GM18526 (cell line): ENCODE measurements around the gene MRAP.

ENCODE experiments used
- POLR2A ChIP-seq: IDR thresholded peaks from 3 replicates; pipeline ENCODE4 v1.6.1; 2011; ENCODE audit not compliant: insufficient read length; ENCODE audit errors: extremely low read depth

MRAP gene

GRCh38 chr21:32298658-32299081 lies at the start of gene MRAP:
Gene MRAP, plus strand, starts transcription at chr21:32298855. Its CDS starts 117 bp downstream, at chr21:32298972.
- TF ChIP-seq POLR2A, result no peak

DNA sequence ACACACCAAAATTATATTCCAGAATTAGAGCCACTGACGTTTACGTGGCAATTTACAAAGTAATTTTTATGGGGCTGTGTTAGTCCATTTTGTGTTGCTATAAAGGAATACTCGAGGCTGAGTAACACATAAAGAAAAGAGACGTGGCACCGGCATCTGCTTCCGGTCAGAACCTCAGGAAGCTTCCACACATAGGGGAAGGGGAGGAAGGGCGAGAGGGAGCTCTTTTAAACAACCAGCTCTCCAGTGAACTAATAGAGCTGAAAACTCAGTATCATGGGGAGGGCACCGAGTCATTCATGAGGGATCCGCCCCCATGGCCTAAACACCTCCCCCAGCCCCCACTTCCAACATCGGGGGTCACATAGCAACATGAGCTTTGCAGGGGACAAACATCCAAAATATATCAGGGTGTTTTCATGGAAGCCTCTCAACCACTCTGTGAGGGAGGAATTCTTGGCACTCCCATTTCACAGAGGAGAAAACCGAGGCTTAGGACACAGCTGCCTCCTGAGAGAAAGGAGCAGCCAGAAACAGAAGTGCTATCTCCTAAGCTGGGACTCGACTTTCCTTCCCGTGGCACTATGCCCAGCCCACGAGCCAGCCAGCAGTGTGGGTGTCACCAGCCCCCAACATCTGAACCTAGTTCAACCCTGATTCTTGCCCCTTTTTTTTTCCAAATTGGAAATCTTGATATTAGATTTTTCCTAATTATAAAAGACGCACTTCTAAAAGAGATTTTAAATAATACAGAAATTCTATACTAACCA lies 49.0 kb upstream of the MRAP start:
- TF ChIP-seq POLR2A, result no peak

DNA sequence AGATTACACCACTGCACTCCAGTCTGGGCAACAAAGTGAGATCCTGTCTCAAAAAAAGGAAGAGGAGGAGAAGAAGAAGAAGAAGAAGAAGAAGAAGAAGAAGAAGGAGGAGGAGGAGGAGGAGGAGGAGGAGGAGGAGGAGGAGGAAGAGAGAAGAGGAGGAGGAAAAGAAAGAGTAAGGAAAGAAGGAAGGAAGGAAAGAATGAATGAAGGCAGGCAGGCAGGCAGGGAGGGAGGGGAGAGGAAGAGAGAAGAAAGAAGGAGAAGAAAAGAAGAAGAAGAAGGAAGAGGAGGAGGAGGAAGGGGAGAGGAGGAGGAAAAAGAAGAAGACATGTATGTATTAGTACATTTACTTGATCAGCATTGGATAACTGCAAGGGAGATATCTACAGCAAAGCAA lies 46.5 kb upstream of the MRAP start:
- TF ChIP-seq POLR2A, result no peak

DNA sequence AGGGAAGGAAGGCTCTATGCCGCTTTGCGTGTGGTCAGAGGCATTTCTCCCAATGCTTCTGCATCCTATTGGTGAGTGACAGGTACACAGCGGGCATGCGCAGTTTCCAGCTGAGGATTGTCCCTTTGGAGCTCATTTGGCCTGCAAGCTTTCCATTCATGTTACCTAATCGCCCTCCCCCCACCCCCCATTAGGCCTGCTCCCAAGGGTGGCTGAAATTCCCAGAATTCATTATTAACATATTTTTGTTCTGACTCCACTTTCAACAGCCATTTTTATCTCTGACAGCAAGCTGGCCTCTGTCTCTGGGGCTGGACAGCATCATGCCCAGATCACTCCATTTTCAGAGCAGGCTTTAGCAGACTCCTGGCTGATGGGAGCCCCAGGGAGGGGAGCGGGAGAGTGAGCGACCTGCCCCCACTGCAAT lies 45.4 kb upstream of the MRAP start:
- no peak for TF ChIP-seq POLR2A

DNA sequence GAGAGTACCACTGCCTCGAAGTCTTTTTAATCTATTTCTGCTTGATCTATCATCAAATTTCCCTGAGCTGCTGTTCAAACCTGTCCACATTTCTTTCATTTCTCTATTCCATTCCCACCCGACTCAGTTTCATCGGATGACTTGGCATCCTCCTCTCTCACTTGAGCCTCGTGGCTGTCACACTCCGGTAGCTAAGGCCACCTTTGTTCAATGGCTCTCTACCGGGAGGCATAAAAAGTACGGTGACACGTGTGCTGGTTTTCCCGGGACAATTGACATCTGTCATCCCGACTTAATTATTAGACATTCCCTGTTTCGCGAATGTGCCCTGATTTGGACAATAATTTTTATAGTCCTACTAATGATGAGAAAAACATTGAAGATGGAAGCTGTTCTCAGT lies 42.4 kb upstream of the MRAP start:
- no peak for TF ChIP-seq POLR2A

- TF ChIP-seq POLR2A, result no peak
Observed at GRCh38 chr21:32256873-32257620, 41.6 kb upstream of the MRAP start.

DNA sequence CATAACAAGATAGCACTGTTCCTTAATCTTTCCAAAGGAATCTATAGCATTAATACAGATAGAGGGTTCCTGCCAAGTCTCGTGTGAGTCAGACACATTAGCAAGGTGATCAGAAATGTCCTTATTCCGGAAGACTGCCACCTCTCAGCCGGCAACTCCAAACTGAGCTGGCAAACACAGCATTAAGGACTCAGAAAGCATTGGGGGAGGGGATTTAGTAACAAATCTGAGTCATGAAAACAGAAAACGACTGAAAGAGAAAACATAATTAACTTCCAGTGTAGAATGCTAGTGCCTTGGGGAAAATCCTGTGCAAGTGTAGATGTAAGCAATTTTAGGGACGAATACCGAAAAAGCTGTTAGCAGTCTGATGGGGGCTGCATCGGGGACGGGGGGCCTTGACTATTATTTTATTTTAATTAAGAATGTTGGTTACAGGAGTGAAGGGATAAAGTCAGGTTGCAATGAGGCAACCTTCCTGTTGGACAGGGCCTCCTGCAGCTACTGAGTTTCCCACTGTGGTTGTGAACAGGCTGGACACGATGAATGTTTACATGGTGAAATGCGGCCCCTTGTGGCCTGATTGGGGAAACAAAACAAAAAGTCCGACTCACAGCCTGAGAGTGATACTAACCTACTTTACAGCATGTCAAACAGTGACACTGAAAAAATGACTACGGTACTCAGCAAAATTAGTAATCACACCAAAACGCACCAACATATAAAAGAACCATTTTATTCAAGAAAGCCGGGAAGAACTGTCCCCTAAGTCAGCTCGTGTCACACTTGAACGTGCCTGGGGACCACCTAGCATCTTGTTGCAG lies 40.5 kb upstream of the MRAP start:
- no peak for TF ChIP-seq POLR2A

DNA sequence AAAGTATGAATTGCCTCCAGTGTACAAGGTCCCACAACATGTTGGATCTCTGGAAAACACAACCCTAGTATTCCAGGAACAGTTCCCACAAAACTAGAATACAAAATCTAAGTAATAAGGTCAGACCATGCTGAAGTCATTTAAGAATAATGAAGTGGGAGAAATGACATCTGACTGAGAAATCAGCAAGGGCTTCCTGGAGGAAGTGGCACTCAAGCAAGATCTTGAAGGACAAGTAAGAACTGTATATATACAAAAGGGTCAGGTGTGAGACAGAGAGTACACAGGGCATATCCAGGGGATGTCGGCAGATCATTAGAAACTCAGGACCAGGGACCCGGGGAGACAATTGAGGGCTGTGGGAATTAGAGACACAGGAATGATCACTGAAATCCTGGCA lies 38.5 kb upstream of the MRAP start:
- no peak for TF ChIP-seq POLR2A

- no peak for TF ChIP-seq POLR2A
Observed at GRCh38 chr21:32261929-32262328, 36.7 kb upstream of the MRAP start.

DNA sequence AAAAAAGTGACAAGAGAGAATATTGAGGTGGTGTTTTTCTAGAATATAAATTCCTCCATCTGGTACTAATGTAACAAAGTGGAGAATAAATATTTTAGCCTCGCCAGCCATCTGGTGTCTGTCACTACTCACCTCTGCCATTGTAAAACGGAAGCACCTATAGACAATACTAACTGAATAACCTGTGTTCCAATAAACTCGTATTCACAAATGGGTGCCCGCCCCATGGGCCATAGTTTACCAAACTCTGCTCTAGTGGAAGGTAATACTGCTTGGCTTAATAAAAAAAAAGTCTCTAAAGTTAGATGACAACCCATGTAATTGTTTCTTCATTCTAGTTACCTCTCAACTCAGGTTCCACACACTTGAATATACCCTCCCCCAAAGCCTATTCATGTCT lies 27.9 kb upstream of the MRAP start:
- TF ChIP-seq POLR2A, result no peak

GRCh38 chr21:32276671-32277070 lies 22.0 kb upstream of the MRAP start:
- no peak for TF ChIP-seq POLR2A

DNA sequence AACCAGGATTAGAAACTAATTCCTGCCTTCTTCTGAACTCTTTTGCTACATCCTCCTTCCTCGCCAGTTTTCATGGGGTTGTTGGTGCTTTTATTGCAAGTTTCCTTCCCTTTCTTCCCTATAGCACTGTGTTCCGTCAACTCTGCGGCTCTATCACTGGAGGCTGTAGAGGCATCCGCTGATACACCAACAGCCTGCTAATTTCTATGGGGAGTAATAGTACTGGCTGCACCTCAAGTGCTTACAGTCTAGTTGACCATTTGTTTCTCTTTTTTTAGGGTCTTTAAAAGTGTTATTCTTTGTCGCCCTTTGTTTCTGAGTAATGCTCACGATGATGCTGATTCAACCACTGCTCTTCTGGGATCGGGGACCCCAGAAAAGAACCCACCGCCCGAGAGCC lies 20.6 kb upstream of the MRAP start:
- no peak for TF ChIP-seq POLR2A

- peak; percentile 79 for TF ChIP-seq POLR2A
Observed at GRCh38 chr21:32278518-32279376, 19.9 kb upstream of the MRAP start, which contains the start of gene MIS18A. Gene MIS18A, minus strand, starts transcription at chr21:32279049. Its CDS starts 35 bp downstream, at chr21:32279014.

DNA sequence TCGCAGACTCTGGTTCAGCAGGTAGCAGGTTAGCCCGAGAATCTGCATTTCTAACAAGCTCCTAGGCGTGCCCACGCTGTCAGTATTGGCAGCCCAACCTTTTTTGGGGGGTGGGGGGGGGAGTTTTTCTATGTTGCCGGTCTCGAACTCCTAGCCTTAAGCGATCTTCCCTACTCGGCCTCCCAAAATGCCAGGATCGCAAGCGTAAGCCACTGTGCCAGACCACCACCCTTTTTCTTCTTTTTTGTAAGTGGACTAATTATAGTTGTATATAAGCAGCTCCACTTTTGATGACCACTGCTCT lies 19.3 kb upstream of the MRAP start:
- no peak for TF ChIP-seq POLR2A

DNA sequence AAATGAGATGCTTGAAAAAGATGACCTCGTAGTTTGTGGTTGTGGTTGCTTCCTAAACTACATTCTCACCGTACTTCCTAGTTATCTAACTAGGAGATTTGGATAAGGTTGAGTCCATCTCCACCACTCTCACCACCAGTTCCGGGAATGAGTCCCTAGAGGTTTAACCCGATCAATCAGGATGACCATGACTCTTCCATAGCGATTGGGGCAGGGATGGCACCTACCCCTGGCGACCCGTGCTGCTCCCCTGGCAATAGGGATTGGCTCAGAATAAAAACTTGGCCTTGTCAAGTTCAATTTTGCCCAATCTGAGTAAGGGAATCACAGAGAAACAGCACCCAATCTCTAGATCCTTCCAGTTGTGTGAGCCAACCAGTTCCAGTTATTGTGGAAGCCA lies 17.1 kb upstream of the MRAP start:
- no peak for TF ChIP-seq POLR2A
